Fibroblast of lung (primary cell): ENCODE data around the gene ST3GAL6. TPM values are rescaled to one million over a fixed set of nuclear protein-coding genes. Genes with fewer than 3 reads are reported as not detected.

Source experiments
- DNase-seq, 2 donors: peaks; one replicate each; pipeline versions ENCODE4 v3.0.0 to v3.0.0-alpha.2; 2010; ENCODE audit warnings: low read depth in 2 of 2
- H2AFZ ChIP-seq: 2 replicates; pipeline ENCODE4 v1.5.1; 2012; ENCODE audit warnings: low read length, control low read depth, inconsistent platforms
- H3K27ac ChIP-seq: 2 replicates; pipeline ENCODE4 v1.5.1; 2011; ENCODE audit warnings: low read length, control low read depth; ENCODE audit not compliant: insufficient read depth
- H3K27me3 ChIP-seq: 2 replicates; pipeline ENCODE4 v1.5.1; 2011; ENCODE audit warnings: mild to moderate bottlenecking, low read length; ENCODE audit not compliant: control insufficient read depth, insufficient read depth
- H3K36me3 ChIP-seq: 2 replicates; pipeline ENCODE4 v1.5.1; 2011; ENCODE audit warnings: low read length; ENCODE audit not compliant: control insufficient read depth, insufficient read depth
- H3K4me1 ChIP-seq: 2 replicates; pipeline ENCODE4 v1.5.1; 2011; ENCODE audit warnings: low read length; ENCODE audit not compliant: control insufficient read depth, insufficient read depth; ENCODE audit errors: extremely low read depth
- H3K4me2 ChIP-seq: 2 replicates; pipeline ENCODE4 v1.5.1; 2011; ENCODE audit warnings: low read length, control low read depth; ENCODE audit not compliant: insufficient read depth; ENCODE audit errors: extremely low read depth
- H3K4me3 ChIP-seq, 4 experiments: fragments of 200-600 bp in 1 of 4; sonication (generic) in 1 of 4; replicated peaks in 1 of 4; 2 replicates each; pipeline ENCODE4 v1.5.1; 2011 to 2016; ENCODE audit warnings: low read length in 4 of 4, low read depth in 3 of 4, mild to moderate bottlenecking in 3 of 4, control low read depth in 2 of 4, inconsistent platforms in 1 of 4, mixed read lengths in 1 of 4; ENCODE audit not compliant: insufficient read depth in 1 of 4; ENCODE audit errors: control extremely low read depth in 1 of 4
- H3K79me2 ChIP-seq: 2 replicates; pipeline ENCODE4 v1.5.1; 2012; ENCODE audit warnings: mild to moderate bottlenecking, low read length, inconsistent platforms; ENCODE audit not compliant: control insufficient read depth, insufficient read depth
- H3K9ac ChIP-seq: 2 replicates; pipeline ENCODE4 v1.5.1; 2011; ENCODE audit warnings: mild to moderate bottlenecking, low read length, control low read depth; ENCODE audit not compliant: insufficient read depth
- H3K9me3 ChIP-seq: 2 replicates; pipeline ENCODE4 v1.5.1; 2012; ENCODE audit warnings: low read depth, low read length; ENCODE audit not compliant: control insufficient read depth, insufficient read depth
- H4K20me1 ChIP-seq: 2 replicates; pipeline ENCODE4 v1.5.1; 2011; ENCODE audit warnings: low read length; ENCODE audit not compliant: control insufficient read depth, insufficient read depth; ENCODE audit errors: extremely low read depth
- CTCF ChIP-seq, 2 donors: IDR thresholded peaks in 1 of 2; conservative IDR thresholded peaks in 1 of 2; 1 replicate in 1 of 2; 2 replicates in 1 of 2; pipeline ENCODE4 v1.5.1; 2011 to 2012; ENCODE audit warnings: low read length in 2 of 2, control low read depth in 1 of 2, inconsistent platforms in 1 of 2, low read depth in 1 of 2, mild to moderate bottlenecking in 1 of 2
- EZH2 ChIP-seq: IDR thresholded peaks from 2 replicates; pipeline ENCODE4 v1.5.1; 2012; ENCODE audit warnings: low read length, control low read depth, mild to moderate bottlenecking; ENCODE audit errors: missing control alignments
- polyA plus RNA-seq, 2 donors: library from polyadenylated mRNA; depleted of rRNA in 1 of 2; stranded (reverse) in 1 of 2; unstranded in 1 of 2; fragments of >200 nt; gene quantifications; 2 replicates each; pipeline ENCODE4 v1.2.1, GENCODE V29; 2011 to 2012; ENCODE audit warnings: missing spikeins in 1 of 2
- total RNA-seq: library from RNA; depleted of rRNA; stranded (reverse); fragments of >200 nt; gene quantifications from 2 replicates; pipeline ENCODE4 v1.2.1, GENCODE V29; 2014

The ST3GAL6 gene
- total and polyA plus RNA-seq, 2 donors (not counting 1 experiment from before 2014, with no cell fraction given), result 1.7 to 4.1 TPM

DNA sequence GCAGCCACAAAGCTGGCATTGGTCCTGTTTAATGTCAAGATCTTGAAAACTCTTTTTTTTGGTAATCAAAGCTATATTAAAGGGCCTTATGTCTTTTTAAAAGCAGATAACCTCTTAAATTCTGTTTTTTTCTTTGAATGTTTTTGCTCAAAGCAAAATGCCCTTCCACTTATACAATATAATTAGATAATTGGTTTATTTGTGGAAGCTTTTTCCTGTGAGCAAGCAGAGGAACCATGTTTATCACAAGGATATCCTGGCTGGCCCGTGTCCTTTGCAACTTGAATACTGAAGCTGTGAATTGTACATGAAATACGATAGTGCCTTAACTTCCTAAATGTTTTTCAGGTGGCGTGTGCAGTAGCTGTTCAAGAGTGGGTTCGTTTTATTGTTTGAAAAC lies 2.6 kb downstream of the ST3GAL6 start:
- Histone ChIP-seq H3K4me3 (no peak overlapping the region), H4K20me1 (no peaks in the 10 kb centered on the region), H3K9ac (no peak overlapping the region), H2AFZ (no peak overlapping the region), H3K9me3 (no peaks in the 10 kb centered on the region), H3K79me2 (no peaks in the 10 kb centered on the region), H3K27me3 (no peaks in the 10 kb centered on the region), H3K27ac (no peak overlapping the region), H3K4me2 (no peak overlapping the region), H3K36me3 (no peaks in the 10 kb centered on the region), H3K4me1 (no peaks in the 10 kb centered on the region)
- TF ChIP-seq CTCF (conservative IDR thresholded peaks at IDR 0.05 in 1 of 2, IDR thresholded peaks at IDR 0.05 in 1 of 2; ENCODE audit: low read depth in 1 of 2, low read length in 2 of 2), result no peak
- no peak for TF ChIP-seq EZH2
- DNase-seq, result no peak

DNA sequence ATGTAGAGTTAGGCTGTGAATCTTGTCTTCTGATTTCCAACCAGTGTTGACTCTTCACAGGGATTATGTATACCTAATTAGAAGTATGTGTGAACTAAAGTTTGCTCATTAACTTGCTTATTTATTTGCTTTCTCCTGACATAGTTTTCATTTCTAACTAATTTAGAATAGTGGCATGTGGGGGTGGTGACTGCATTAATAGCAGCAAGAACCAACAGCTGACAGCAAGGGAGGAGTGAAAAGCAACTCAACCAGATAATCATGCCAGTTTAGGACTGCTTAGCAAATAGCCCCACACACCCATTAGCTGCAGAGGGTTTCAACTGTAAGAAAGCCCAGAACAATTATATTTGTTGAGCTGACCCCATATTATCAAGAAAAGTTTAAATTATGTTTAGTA lies 3.8 kb downstream of the ST3GAL6 start:
- Histone ChIP-seq H3K4me2 (no peak overlapping the region), H3K4me1 (no peaks in the 10 kb centered on the region)
- TF ChIP-seq CTCF (conservative IDR thresholded peaks at IDR 0.05 in 1 of 2, IDR thresholded peaks at IDR 0.05 in 1 of 2; ENCODE audit: low read depth in 1 of 2, low read length in 2 of 2) (no peak), EZH2 (no peak)

GRCh38 chr3:98768961-98769360 lies 5.8 kb downstream of the ST3GAL6 start:
- H3K9me3 ChIP-seq, result no peaks in the 10 kb centered on the region
- H3K27ac ChIP-seq, result no peak overlapping the region
- no peak for DNase-seq
- H3K9ac ChIP-seq, result no peak overlapping the region
- H2AFZ ChIP-seq, result no peak overlapping the region
- H3K4me1 ChIP-seq, result no peaks in the 10 kb centered on the region
- no peaks in the 10 kb centered on the region for H3K79me2 ChIP-seq
- no peak overlapping the region for H3K4me3 ChIP-seq
- no peak for TF ChIP-seq CTCF (conservative IDR thresholded peaks at IDR 0.05 in 1 of 2, IDR thresholded peaks at IDR 0.05 in 1 of 2; ENCODE audit: low read depth in 1 of 2, low read length in 2 of 2)
- H3K27me3 ChIP-seq, result no peaks in the 10 kb centered on the region
- no peak overlapping the region for H3K4me2 ChIP-seq
- H4K20me1 ChIP-seq, result no peaks in the 10 kb centered on the region
- no peaks in the 10 kb centered on the region for H3K36me3 ChIP-seq

More for the DNA sequence above, 3.8 kb downstream of the ST3GAL6 start:
- H2AFZ ChIP-seq, result no peak overlapping the region
- H3K27me3 ChIP-seq, result no peaks in the 10 kb centered on the region
- H4K20me1 ChIP-seq, result no peaks in the 10 kb centered on the region
- no peaks in the 10 kb centered on the region for H3K79me2 ChIP-seq
- H3K36me3 ChIP-seq, result no peaks in the 10 kb centered on the region
- no peak overlapping the region for H3K27ac ChIP-seq
- H3K9ac ChIP-seq, result no peak overlapping the region
- no peaks in the 10 kb centered on the region for H3K9me3 ChIP-seq
- no peak for DNase-seq
- H3K4me3 ChIP-seq, result no peak overlapping the region
